ENCODE results near the gene MUC21.
"Not testable (repeated sequence)": the region's sequence is repeated elsewhere in the genome, so short reads cannot be mapped to it uniquely, and the experiment has no call there.

Gene MUC21

DNA sequence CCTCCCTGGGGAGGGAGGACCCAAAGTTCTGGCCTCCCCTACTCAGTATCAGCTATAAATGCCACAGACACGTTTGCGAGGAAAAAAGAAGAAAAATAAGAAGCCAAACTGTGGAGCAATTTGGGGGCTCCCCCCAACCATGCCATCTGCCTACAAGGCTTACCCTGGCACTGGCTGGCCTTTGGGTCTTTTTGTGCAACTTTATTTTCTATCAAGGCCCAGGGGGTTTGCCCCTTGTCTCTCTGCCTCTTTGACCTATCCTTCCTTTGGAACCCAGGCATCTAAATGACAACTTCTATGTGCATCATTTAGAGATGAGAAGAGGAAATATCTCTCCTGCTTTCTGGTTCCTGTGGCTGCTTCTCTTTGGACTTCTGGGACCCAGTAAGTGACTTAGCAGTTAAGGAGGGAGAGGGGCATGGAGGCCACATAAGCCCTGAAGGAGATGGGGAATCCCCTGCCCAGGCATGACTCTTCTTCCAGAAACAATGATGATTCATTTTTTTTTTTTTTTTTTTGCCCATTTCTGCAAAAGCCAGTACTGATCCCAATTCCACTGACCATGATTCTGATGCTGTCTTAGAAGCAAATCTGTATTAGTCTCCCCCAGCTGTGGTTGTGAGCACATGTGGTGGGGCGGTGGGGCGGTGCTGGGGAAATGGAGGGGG lies 27.0 kb downstream of the MUC21 start, which contains the start of gene MUC22:
MUC22 (plus strand) TSS at position 82 of the 668 bp plus-strand sequence; CDS start at position 315, 233 bp downstream.
- H3K27ac ChIP-seq: no peak within 1 kb of the TSS
- TF ChIP-seq, protein P1, sequence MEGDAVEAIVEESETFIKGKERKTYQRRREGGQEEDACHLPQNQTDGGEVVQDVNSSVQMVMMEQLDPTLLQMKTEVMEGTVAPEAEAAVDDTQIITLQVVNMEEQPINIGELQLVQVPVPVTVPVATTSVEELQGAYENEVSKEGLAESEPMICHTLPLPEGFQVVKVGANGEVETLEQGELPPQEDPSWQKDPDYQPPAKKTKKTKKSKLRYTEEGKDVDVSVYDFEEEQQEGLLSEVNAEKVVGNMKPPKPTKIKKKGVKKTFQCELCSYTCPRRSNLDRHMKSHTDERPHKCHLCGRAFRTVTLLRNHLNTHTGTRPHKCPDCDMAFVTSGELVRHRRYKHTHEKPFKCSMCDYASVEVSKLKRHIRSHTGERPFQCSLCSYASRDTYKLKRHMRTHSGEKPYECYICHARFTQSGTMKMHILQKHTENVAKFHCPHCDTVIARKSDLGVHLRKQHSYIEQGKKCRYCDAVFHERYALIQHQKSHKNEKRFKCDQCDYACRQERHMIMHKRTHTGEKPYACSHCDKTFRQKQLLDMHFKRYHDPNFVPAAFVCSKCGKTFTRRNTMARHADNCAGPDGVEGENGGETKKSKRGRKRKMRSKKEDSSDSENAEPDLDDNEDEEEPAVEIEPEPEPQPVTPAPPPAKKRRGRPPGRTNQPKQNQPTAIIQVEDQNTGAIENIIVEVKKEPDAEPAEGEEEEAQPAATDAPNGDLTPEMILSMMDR (IDR thresholded peaks at IDR 0.05): no peak
- TF ChIP-seq ZFX (IDR thresholded peaks at IDR 0.05; ENCODE audit: borderline replicate concordance): no peak

DNA sequence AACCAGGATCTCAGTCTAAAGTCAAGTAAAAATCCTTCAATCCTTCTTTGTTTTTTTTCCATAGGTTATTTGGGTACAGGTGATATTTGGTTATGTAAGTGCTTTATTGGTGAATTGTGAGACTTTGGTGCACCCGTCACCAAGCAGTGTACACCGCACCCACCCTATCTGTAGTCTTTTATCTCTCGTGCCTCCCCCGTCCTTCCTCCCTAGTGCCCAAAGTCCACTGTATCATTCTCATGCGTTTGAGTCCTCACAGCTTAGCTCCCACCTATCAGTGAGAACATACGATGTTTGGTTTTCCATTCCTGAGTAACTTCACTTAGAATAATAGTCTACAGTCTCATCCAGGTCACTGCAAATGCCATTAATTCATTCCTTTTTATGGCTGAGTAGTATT lies 27.6 kb downstream of the MUC21 start:
- H3K27ac ChIP-seq: no peak overlapping the region
- no peak for TF ChIP-seq ZFX (IDR thresholded peaks at IDR 0.05; ENCODE audit: borderline replicate concordance)
- TF ChIP-seq, protein P1 (IDR thresholded peaks at IDR 0.05): no peak

DNA sequence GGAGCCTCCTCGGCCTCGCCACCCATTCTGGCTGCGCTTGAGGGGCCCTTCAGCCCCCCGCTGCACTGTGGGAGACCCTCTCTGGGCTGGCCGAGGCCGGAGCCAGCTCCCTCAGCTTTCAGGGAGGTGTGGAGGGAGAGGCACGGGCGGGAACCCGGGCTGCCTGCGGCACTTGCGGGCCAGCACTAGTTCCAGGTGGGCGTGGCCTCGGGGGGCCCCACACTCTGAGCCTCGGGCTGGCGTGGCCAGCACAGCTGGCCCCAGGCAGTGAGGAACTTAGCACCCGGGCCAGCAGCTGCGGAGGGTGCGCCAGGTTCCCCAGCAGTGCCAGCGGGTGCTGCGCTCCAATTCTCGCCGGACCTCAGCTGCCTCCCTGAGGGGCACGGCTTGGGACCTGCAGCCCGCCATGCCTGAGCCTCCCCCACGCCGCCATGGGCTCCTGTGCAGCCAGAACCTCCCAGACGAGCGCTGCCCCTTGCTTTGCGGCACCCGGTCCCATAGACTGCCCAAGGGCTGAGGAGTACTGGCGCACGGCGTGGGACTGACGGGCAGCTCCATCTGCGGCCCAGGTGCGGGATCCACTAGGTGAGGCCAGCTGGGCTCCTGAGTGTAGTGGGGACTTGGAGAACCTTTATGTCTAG lies 33.3 kb downstream of the MUC21 start:
- TF ChIP-seq, protein P1 (IDR thresholded peaks at IDR 0.05): no peak
- no peak for TF ChIP-seq ZFX (IDR thresholded peaks at IDR 0.05; ENCODE audit: borderline replicate concordance)
- no peak overlapping the region for H3K27ac ChIP-seq

DNA sequence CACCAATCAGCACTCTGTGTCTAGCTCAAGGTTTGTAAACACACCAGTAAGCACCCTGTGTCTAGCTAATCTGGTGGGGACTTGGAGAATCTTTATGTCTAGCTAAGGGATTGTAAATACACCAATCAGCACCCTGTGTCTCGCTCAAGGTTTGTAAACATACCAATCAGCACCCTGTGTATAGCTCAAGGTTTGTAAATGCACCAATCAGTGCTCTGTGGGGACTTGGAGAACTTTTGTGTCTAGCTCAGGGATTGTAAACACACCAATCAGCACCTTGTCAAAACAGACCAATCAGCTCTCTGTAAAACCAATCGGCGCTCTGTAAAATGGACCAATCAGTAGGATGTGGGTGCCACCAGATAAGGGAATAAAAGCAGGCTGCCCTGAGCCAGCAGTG lies 33.9 kb downstream of the MUC21 start:
- not testable (repeated sequence) for H3K27ac ChIP-seq

DNA sequence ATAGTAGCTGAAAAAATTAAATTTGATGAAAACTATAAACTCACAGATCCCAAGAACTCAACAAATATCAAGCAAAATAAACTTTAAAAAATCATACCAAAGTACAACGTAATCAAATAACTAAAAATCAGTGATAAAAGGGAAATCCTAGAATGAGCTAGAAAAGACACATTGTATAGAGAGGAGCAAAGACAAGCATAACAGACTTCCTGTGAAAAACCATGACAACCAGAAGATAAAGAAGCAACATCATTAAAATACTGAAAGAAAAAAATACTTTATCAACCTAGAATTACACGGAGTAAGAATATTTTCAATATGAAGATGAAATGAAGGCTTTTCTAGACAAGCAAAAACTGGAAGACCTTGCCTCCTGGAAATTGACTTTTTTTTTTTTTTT lies 36.5 kb downstream of the MUC21 start:
- H3K27ac ChIP-seq: no peak overlapping the region
- TF ChIP-seq, protein P1 (IDR thresholded peaks at IDR 0.05): no peak
- no peak for TF ChIP-seq ZFX (IDR thresholded peaks at IDR 0.05; ENCODE audit: borderline replicate concordance)

DNA sequence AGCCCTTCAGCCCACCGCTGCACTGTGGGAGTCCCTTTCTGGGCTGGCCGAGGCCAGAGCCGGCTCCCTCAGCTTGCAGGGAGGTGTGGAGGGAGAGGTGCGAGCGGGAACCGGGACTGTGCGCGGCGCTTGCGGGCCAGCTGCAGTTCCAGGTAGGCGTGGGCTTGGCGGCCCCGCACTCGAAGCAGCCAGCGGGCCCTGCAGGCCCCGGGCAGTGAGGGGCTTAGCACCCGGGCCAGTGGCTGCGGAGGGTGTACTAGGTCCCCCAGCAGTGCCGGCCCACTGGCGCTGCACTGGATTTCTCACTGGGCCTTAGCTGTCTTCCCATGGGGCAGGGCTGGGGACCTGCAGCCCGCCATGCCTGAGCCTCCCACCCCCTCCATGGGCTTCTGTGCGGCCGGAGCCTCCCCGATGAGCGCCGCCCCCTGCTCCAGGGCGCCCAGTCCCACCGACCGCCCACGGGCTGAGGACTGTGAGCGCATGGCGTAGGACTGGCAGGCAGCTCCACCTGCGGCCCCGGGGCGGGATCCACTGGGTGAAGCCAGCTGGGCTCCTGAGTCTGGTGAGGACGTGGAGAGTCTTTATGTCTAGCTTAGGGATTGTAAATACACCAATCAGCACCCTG lies 37.2 kb downstream of the MUC21 start:
- H3K27ac ChIP-seq: not testable (repeated sequence)

DNA sequence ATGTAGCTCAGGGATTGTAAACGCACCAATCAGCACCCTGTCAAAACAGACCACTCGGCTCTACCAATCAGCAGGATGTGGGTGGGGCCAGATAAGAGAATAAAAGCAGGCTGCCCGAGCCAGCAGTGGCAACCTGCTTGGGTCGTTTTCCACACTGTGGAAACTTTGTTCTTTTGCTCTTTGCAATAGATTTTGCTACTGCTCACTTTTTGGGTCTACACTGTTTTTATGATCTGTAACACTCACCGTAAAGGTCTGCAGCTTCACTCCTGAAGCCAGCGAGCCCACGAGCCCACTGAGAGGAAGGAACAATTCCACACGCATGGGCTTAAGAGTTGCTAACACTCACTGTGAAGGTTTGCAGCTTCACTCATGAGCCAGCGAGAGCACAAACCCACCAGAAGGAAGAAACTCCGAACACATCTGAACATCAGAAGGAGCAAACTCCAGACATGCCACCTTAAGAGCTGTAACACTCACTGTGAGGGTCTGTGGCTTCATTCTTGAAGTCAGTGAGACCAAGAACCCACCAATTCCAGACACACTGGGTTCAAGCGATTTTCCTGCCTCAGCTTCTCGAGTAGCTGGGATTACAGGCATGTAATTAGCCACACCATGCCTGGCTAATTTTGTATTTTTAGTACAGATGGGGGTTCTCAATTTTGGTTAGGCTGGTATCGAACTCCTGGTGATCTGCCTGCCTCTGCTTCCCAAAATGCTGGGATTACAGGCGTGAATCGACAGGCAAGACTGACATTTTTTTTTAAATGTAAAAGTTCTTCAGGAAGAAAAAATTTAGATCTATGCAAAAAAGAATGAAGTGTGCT lies 38.4 kb downstream of the MUC21 start:
- H3K27ac ChIP-seq: not testable (repeated sequence)

DNA sequence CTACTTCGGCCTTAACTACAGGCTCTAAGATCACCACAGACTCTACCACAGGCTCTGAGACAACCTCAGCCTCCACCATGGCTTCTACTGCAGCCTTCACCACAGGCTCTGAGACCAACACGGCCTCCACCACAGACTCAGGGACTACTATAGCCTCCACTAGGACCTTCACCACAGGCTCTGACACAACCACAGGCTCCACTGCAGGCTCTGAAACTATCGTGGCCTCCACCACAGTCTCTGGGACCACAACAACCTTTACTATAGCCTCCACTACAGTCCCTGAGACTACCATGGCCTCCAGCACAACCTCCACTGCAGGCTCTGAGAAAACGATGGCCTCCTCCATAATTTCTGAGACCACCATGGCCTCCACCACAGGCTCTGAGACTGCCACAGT lies 42.1 kb downstream of the MUC21 start:
- TF ChIP-seq ZFX (IDR thresholded peaks at IDR 0.05; ENCODE audit: borderline replicate concordance): no peak
- TF ChIP-seq, protein P1 (IDR thresholded peaks at IDR 0.05): no peak

More for the DNA sequence above, 42.1 kb downstream of the MUC21 start:
- no peak overlapping the region for H3K27ac ChIP-seq
